Measurements from ENCODE around the gene SELENOM.

DNA sequence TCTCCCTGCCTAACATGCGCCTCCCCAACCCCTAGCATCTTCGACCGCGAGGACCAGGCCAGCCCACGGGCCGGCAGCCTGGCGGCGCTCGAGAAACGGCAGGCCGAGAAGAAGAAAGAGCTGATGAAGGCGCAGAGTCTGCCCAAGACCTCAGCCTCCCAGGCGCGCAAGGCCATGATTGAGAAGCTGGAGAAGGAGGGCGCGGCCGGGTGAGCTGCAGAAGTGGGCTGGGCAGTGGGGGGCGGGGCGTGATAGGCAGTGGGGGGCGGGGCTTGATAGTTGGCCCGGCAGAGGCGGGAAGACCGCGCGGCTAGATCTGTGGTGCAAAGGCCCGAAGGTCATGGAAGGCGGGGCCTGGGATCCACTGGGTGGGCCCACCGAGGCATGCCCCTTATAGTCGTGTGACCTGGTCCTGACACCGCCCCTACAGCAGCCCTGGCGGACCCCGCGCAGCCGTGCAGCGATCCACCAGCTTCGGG is 8.7 kb downstream of the SELENOM start:
- TF ChIP-seq CTCF (conservative IDR thresholded peaks at IDR 0.05 in 1 of 2, IDR thresholded peaks at IDR 0.05 in 1 of 2; ENCODE audit: low read depth in 1 of 2, low read length in 2 of 2), result no peak
- no peak for TF ChIP-seq EZH2 (IDR thresholded peaks at IDR 0.05; ENCODE audit: low read length, missing control alignments)
